ENCODE results near the gene MTMR10. TPM values are rescaled to one million over a fixed set of nuclear protein-coding genes. Genes with fewer than 3 reads are reported as not detected.

MTMR10 gene
- total and polyA plus RNA-seq, 2 of the 4 experiments (the other 2 are of a cell fraction) = 11.2 to 13.8 TPM

DNA sequence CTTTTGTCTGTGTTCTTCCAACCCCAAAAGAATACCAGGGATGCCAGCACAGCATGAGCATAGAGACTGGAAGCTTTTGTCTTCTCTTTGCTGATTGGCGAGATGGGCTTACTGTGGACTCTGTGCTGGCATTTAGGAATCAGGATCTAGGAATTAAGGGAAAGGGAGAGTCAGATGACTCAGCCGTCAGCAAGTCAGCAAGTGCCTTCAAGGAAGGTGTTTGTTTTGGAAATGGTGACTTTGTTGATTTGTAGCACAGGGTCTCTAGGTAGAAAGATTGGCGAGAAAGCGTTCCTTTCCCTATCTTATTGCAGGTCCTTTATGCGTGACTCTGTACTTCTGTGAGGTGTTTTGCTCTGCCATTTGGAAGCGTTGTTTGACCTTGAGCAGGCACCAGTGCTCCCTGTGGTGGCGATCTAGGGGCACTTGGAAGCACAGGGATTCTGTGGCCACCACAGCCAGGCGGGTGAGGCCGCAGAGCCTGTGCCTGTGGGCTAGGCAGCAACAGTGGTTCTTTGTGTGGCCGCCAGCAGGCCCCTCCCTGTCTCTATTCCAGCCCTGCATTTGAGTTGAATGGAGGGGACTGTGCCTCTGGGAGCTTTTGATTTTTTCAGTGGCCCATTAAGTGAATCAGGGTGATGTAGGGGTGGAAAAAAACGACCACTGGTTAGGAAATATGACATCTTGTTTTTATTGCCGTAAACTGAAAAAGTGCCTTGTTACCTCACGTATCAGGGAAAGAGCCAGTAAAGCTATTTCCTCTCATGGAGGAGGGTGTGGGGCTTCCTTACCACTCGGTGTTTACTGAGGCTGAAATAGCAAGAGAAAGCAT is 68.7 kb downstream of the MTMR10 start:
- Histone ChIP-seq H3K9me1 (ENCODE audit: insufficient read depth, low read length) (peaks cover 16% of the 10 kb centered on the region), H3K9me3 (ENCODE audit: control insufficient read depth, insufficient read depth, low read length) (no peaks in the 10 kb centered on the region), H3K14ac (replicated peaks; ENCODE audit: low read depth, low read length) (no peak overlapping the region), H3K36me3 (ENCODE audit: control insufficient read depth, insufficient read depth, low read length) (peaks cover 58% of the 10 kb centered on the region), H3K79me1 (ENCODE audit: low read depth in 1 of 2, low read length in 2 of 2) (no peaks in the 10 kb centered on the region), H3K9ac (ENCODE audit: low read depth, low read length) (no peak overlapping the region), H2BK20ac (ENCODE audit: low read depth, low read length) (no peak overlapping the region), H2AK5ac (ENCODE audit: low read depth, low read length) (no peak overlapping the region), H4K91ac (ENCODE audit: insufficient read depth, low read depth, low read length) (no peak overlapping the region), H3K56ac (ENCODE audit: extremely low read depth, insufficient read depth, low read length) (no peak overlapping the region), H3K4me2 (ENCODE audit: low read depth, low read length) (no peak overlapping the region), H3K27me3 (ENCODE audit: control insufficient read depth, insufficient read depth, low read length) (no peaks in the 10 kb centered on the region; the same call in 1 of the 2 replicates), H2AK9ac (replicated peaks; ENCODE audit: low read depth, low read length, poor library complexity) (no peak overlapping the region), H2BK120ac (ENCODE audit: low read depth, low read length) (no peak overlapping the region), H3K18ac (ENCODE audit: low read depth, low read length) (no peak overlapping the region), H2BK15ac (ENCODE audit: low read depth, low read length) (no peak overlapping the region), H4K5ac (ENCODE audit: low read depth, low read length) (no peak overlapping the region), H3K27ac (ENCODE audit: insufficient read depth, low read length) (no peak overlapping the region), H3K4me1 (ENCODE audit: control insufficient read depth, insufficient read depth, low read length) (peaks cover 20% of the 10 kb centered on the region), H3K23ac (ENCODE audit: low read depth, low read length) (no peak overlapping the region), H4K8ac (ENCODE audit: low read depth in 2 of 2, low read length in 2 of 2) (no peak overlapping the region), H2BK5ac (ENCODE audit: low read depth, low read length, poor library complexity, severe bottlenecking) (no peak overlapping the region), H2AFZ (replicated peaks; ENCODE audit: low read length, poor library complexity) (no peak overlapping the region), H4K20me1 (ENCODE audit: insufficient read depth, low read length) (peaks cover 24% of the 10 kb centered on the region; the same call in 1 of the 2 replicates), H3K4ac (ENCODE audit: low read depth, low read length) (no peak overlapping the region), H3K4me3 (ENCODE audit: insufficient read depth, low read depth, low read length) (no peak overlapping the region)
- CTCF ChIA-PET = interaction anchor here (2.4 kb wide), 1 partner anchor 206 kb away, joined by 9 read pairs; no protein-coding TSS in a partner anchor
- no TSS peak for BruUV-seq (replicated peaks)
- intact Hi-C loops (cut with micrococcal nuclease) = no loop called here
- 81% methylated on average over 5 of the region's 14 CpGs; no CpG with 5 or more reads in 1 of the 2 experiments for WGBS, 2 experiments (ENCODE audit: extremely low coverage in 2 of 2, insufficient read length in 1 of 2)
- in situ Hi-C loops (cut with MboI; ENCODE audit: low sequenced_read_pairs) = no loop called here
- ATAC-seq (ENCODE audit: low read depth) = peak; percentile 55; the same call in 1 of the 2 replicates
- dilution Hi-C loops (cut with HindIII; ENCODE audit: low sequenced_read_pairs, unreplicated experiment) = no loop called here
- POLR2A ChIA-PET (ENCODE audit: unreplicated experiment) = no interaction called here
- DNase-seq = peak; percentile 50
- TF ChIP-seq BHLHE40 (IDR thresholded peaks at IDR 0.05; ENCODE audit: low read depth, low read length) (no peak), POLR2A (IDR thresholded peaks at IDR 0.05; ENCODE audit: low read depth, low read length) (no peak), CHD1 (IDR thresholded peaks at IDR 0.05; ENCODE audit: low read depth, low read length) (no peak), SMC3 (IDR thresholded peaks at IDR 0.05; ENCODE audit: low read depth, low read length) (no peak), MAZ (IDR thresholded peaks at IDR 0.05; ENCODE audit: borderline replicate concordance, low read depth, low read length) (no peak), RCOR1 (IDR thresholded peaks at IDR 0.05; ENCODE audit: insufficient replicate concordance, low read length) (no peak), MAFK (IDR thresholded peaks at IDR 0.05; ENCODE audit: low read depth, low read length) (no peak), RFX5 (IDR thresholded peaks at IDR 0.05; ENCODE audit: low read depth, low read length) (no peak), CEBPB (IDR thresholded peaks at IDR 0.05; ENCODE audit: low read depth, low read length) (no peak)
- TF ChIP-seq, protein P1, sequence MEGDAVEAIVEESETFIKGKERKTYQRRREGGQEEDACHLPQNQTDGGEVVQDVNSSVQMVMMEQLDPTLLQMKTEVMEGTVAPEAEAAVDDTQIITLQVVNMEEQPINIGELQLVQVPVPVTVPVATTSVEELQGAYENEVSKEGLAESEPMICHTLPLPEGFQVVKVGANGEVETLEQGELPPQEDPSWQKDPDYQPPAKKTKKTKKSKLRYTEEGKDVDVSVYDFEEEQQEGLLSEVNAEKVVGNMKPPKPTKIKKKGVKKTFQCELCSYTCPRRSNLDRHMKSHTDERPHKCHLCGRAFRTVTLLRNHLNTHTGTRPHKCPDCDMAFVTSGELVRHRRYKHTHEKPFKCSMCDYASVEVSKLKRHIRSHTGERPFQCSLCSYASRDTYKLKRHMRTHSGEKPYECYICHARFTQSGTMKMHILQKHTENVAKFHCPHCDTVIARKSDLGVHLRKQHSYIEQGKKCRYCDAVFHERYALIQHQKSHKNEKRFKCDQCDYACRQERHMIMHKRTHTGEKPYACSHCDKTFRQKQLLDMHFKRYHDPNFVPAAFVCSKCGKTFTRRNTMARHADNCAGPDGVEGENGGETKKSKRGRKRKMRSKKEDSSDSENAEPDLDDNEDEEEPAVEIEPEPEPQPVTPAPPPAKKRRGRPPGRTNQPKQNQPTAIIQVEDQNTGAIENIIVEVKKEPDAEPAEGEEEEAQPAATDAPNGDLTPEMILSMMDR (conservative IDR thresholded peaks at IDR 0.05; ENCODE audit: low read depth, low read length) = no peak
- TF ChIP-seq, protein P2, sequence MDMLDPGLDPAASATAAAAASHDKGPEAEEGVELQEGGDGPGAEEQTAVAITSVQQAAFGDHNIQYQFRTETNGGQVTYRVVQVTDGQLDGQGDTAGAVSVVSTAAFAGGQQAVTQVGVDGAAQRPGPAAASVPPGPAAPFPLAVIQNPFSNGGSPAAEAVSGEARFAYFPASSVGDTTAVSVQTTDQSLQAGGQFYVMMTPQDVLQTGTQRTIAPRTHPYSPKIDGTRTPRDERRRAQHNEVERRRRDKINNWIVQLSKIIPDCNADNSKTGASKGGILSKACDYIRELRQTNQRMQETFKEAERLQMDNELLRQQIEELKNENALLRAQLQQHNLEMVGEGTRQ (IDR thresholded peaks at IDR 0.05; ENCODE audit: low read depth, low read length) = no peak
